IMR-90 (cell line): ENCODE data around the gene EVA1A. TPM values are rescaled to one million over a fixed set of nuclear protein-coding genes. Genes with fewer than 3 reads are reported as not detected.

Experiments
- ATAC-seq: fragments of 200-7000 bp; cut with Tn5 transposase; 2 replicates; pipeline ENCODE4 v1.9.1; 2020; ENCODE audit warnings: low read depth, mild to moderate bottlenecking, moderate library complexity
- BruUV-seq: library from RNA; stranded (reverse); fragments of 400-500 nt; replicated peaks from 2 replicates; lab custom pipeline; 2021; lab: Mats Ljungman, UMichigan
- CTCF ChIA-PET: fragments of 300-600 bp; formaldehyde crosslinking; extraction: SDS; loops from one replicate; lab custom pipeline; 2021; ENCODE audit warnings: antibody characterized with exemption; lab: Yijun Ruan, JAX
- POLR2A ChIA-PET: fragments of 300-600 bp; sonication (Branson Sonifier 250); formaldehyde crosslinking; loops from one replicate; lab custom pipeline; 2022; ENCODE audit warnings: antibody characterized with exemption; ENCODE audit not compliant: unreplicated experiment; lab: Charles Lee
- DNase-seq: peaks from one replicate; pipeline ENCODE4 v3.0.0; 2013
- H2AFZ ChIP-seq: replicated peaks from 2 replicates; pipeline ENCODE3; 2013; ENCODE audit warnings: low read length, mild to moderate bottlenecking; ENCODE audit not compliant: poor library complexity
- H2AK5ac ChIP-seq: 2 replicates; pipeline ENCODE4 v1.6.1; 2013; ENCODE audit warnings: low read depth, low read length, inconsistent platforms
- H2AK9ac ChIP-seq: replicated peaks from 2 replicates; pipeline ENCODE3; 2013; ENCODE audit warnings: mild to moderate bottlenecking, low read depth, low read length, moderate library complexity; ENCODE audit not compliant: poor library complexity
- H2BK120ac ChIP-seq: 2 replicates; pipeline ENCODE4 v1.6.1; 2013; ENCODE audit warnings: low read depth, low read length, inconsistent platforms
- H2BK15ac ChIP-seq: 3 replicates; pipeline ENCODE4 v1.6.1; 2013; ENCODE audit warnings: low read depth, low read length, inconsistent platforms
- H2BK20ac ChIP-seq: 2 replicates; pipeline ENCODE4 v1.6.1; 2013; ENCODE audit warnings: low read depth, mild to moderate bottlenecking, inconsistent platforms, low read length, moderate library complexity
- H2BK5ac ChIP-seq: 2 replicates; pipeline ENCODE4 v1.6.1; 2013; ENCODE audit warnings: mild to moderate bottlenecking, low read depth, low read length, inconsistent platforms; ENCODE audit not compliant: poor library complexity, severe bottlenecking
- H3K14ac ChIP-seq: replicated peaks from 2 replicates; pipeline ENCODE4 v1.6.1; 2013; ENCODE audit warnings: low read depth, low read length, inconsistent platforms
- H3K18ac ChIP-seq: 2 replicates; pipeline ENCODE4 v1.6.1; 2013; ENCODE audit warnings: low read depth, low read length, control low read depth
- H3K23ac ChIP-seq: 2 replicates; pipeline ENCODE4 v1.6.1; 2013; ENCODE audit warnings: low read depth, low read length, inconsistent platforms
- H3K27ac ChIP-seq: 2 replicates; pipeline ENCODE4 v1.5.1; 2013; ENCODE audit warnings: mild to moderate bottlenecking, control low read depth, low read length; ENCODE audit not compliant: insufficient read depth
- H3K27me3 ChIP-seq: 2 replicates; pipeline ENCODE4 v1.6.1; 2013; ENCODE audit warnings: low read length; ENCODE audit not compliant: control insufficient read depth, insufficient read depth
- H3K36me3 ChIP-seq: 2 replicates; pipeline ENCODE4 v1.6.1; 2013; ENCODE audit warnings: low read length, mixed read lengths; ENCODE audit not compliant: control insufficient read depth, insufficient read depth
- H3K4ac ChIP-seq: 2 replicates; pipeline ENCODE4 v1.6.1; 2013; ENCODE audit warnings: low read depth, low read length, inconsistent platforms
- H3K4me1 ChIP-seq: 2 replicates; pipeline ENCODE4 v1.6.1; 2013; ENCODE audit warnings: low read length, mixed read lengths; ENCODE audit not compliant: control insufficient read depth, insufficient read depth
- H3K4me2 ChIP-seq: 2 replicates; pipeline ENCODE4 v1.6.1; 2013; ENCODE audit warnings: low read depth, mild to moderate bottlenecking, control low read depth, low read length, moderate library complexity
- H3K4me3 ChIP-seq: 2 replicates; pipeline ENCODE4 v1.5.1; 2013; ENCODE audit warnings: low read depth, mild to moderate bottlenecking, control low read depth, low read length, moderate library complexity; ENCODE audit not compliant: insufficient read depth
- H3K56ac ChIP-seq: 2 replicates; pipeline ENCODE4 v1.6.1; 2013; ENCODE audit warnings: low read length, inconsistent platforms; ENCODE audit not compliant: insufficient read depth; ENCODE audit errors: extremely low read depth
- H3K79me1 ChIP-seq, 2 experiments: 2 replicates each; pipeline ENCODE4 v1.6.1; 2013; ENCODE audit warnings: low read length in 2 of 2, inconsistent platforms in 1 of 2, low read depth in 1 of 2
- H3K9ac ChIP-seq: 2 replicates; pipeline ENCODE4 v1.6.1; 2013; ENCODE audit warnings: low read depth, low read length, control low read depth
- H3K9me1 ChIP-seq: 2 replicates; pipeline ENCODE4 v1.6.1; 2013; ENCODE audit warnings: low read length, inconsistent platforms; ENCODE audit not compliant: insufficient read depth
- H3K9me3 ChIP-seq: 2 replicates; pipeline ENCODE4 v1.6.1; 2013; ENCODE audit warnings: low read length; ENCODE audit not compliant: control insufficient read depth, insufficient read depth
- H4K20me1 ChIP-seq: 2 replicates; pipeline ENCODE4 v1.6.1; 2013; ENCODE audit warnings: low read length, inconsistent platforms; ENCODE audit not compliant: insufficient read depth
- H4K5ac ChIP-seq: 2 replicates; pipeline ENCODE4 v1.6.1; 2013; ENCODE audit warnings: mild to moderate bottlenecking, low read depth, low read length, control low read depth
- H4K8ac ChIP-seq, 2 experiments: 2 replicates each; pipeline ENCODE4 v1.6.1; 2013; ENCODE audit warnings: low read depth in 2 of 2, low read length in 2 of 2, control low read depth in 1 of 2, inconsistent platforms in 1 of 2
- H4K91ac ChIP-seq: 2 replicates; pipeline ENCODE4 v1.6.1; 2013; ENCODE audit warnings: low read depth, low read length, inconsistent platforms; ENCODE audit not compliant: insufficient read depth
- POLR2A ChIP-seq: IDR thresholded peaks from 2 replicates; pipeline ENCODE4 v1.6.1; 2012; ENCODE audit warnings: mild to moderate bottlenecking, low read depth, low read length
- RCOR1 ChIP-seq: IDR thresholded peaks from 2 replicates; pipeline ENCODE4 v1.6.1; 2012; ENCODE audit warnings: mild to moderate bottlenecking, low read length, improper control_type of control experiment; ENCODE audit not compliant: insufficient replicate concordance
- WGBS, 2 experiments: methylation state at CpG; one replicate each; pipeline versions ENCODE4 v1.1.5 to v1.1.7; 2013; ENCODE audit warnings: missing lambda C conversion rate in 2 of 2; ENCODE audit not compliant: insufficient read length in 1 of 2; ENCODE audit errors: extremely low coverage in 2 of 2; 5-methylcytosine and 5-hydroxymethylcytosine counted together
- dilution Hi-C: fragments of 300-500 bp; cut with HindIII; formaldehyde crosslinking; loops from one replicate; pipeline ENCODE4 v1.14.3; 2018; ENCODE audit warnings: low sequenced_read_pairs; ENCODE audit not compliant: unreplicated experiment
- in situ Hi-C: fragments of 300-500 bp; cut with MboI; formaldehyde crosslinking; loops from 3 replicates; pipeline ENCODE4 v1.14.3; 2019; ENCODE audit warnings: low sequenced_read_pairs, inconsistent platforms, mixed read lengths
- intact Hi-C: fragments of 100-400 bp; cut with micrococcal nuclease; formaldehyde crosslinking; loops from 2 replicates; pipeline ENCODE4 v1.10.0; 2022
- polyA plus RNA-seq, 3 experiments: library from polyadenylated mRNA; depleted of rRNA; stranded (reverse); fragments of >200 nt; gene quantifications; 2 replicates each; pipeline ENCODE4 v1.2.3, GENCODE V29; 2012; ENCODE audit warnings: low replicate concordance in 1 of 3
- total RNA-seq: library from RNA; depleted of rRNA; stranded (reverse); fragments of >200 nt; gene quantifications from 2 replicates; pipeline ENCODE4 v1.2.3, GENCODE V29; 2012

Gene EVA1A
- total and polyA plus RNA-seq, 2 of the 4 experiments (the other 2 are of a cell fraction) = 54.5 to 93.7 TPM

GRCh38 chr2:75586971-75587370 lies 26.2 kb upstream of the EVA1A start:
- H2AK9ac ChIP-seq = no peak overlapping the region
- H4K20me1 ChIP-seq = no peaks in the 10 kb centered on the region
- H3K4ac ChIP-seq = 0 out of 2 replicates have a peak overlapping the region, but pooled peaks have one; percentile 39
- H3K23ac ChIP-seq = no peak overlapping the region
- no peak overlapping the region for H2AK5ac ChIP-seq
- dilution Hi-C loops (no loop called here), intact Hi-C loops (no loop called here), in situ Hi-C loops (no loop called here)
- H3K9me3 ChIP-seq = no peaks in the 10 kb centered on the region
- H3K4me1 ChIP-seq = peaks cover 6% of the 10 kb centered on the region
- H3K18ac ChIP-seq = no peak overlapping the region
- peaks cover 2% of the 10 kb centered on the region; the same call in 1 of the 2 replicates for H3K9me1 ChIP-seq
- no peak overlapping the region for H3K9ac ChIP-seq
- no peaks in the 10 kb centered on the region for H3K27me3 ChIP-seq
- H2BK20ac ChIP-seq = no peak overlapping the region; the same call in 1 of the 2 replicates
- WGBS, 2 experiments = no CpG with 5 or more reads among the region's 2 CpGs
- no peak overlapping the region for H4K5ac ChIP-seq
- CTCF ChIA-PET = interaction anchor here (0.7 to 1.5 kb wide), 2 partner anchors 13 to 27 kb away, joined by 3 to 6 read pairs; partner anchors contain the start of gene EVA1A
- DNase-seq = no peak
- peaks cover 0 to 2% of the 10 kb centered on the region in 2 experiments; a peak in 2 of 4 replicates for H3K79me1 ChIP-seq
- TF ChIP-seq RCOR1 (no peak), POLR2A (no peak)
- no peak overlapping the region for H3K4me2 ChIP-seq
- no peak overlapping the region for H4K91ac ChIP-seq
- no peak overlapping the region for H3K56ac ChIP-seq
- H2BK5ac ChIP-seq = peak overlapping the region; percentile 49
- H2BK15ac ChIP-seq = no peak overlapping the region
- POLR2A ChIA-PET = no interaction called here
- BruUV-seq = no TSS peak
- H3K4me3 ChIP-seq = no peak overlapping the region
- H2BK120ac ChIP-seq = no peak overlapping the region
- no peak for ATAC-seq
- H2AFZ ChIP-seq = no peak overlapping the region
- no peaks in the 10 kb centered on the region for H3K36me3 ChIP-seq
- no peak overlapping the region for H4K8ac ChIP-seq
- H3K14ac ChIP-seq = no peak overlapping the region
- no peak overlapping the region for H3K27ac ChIP-seq
